ENCODE measurements around the gene BHLHE40.

BHLHE40 gene

DNA sequence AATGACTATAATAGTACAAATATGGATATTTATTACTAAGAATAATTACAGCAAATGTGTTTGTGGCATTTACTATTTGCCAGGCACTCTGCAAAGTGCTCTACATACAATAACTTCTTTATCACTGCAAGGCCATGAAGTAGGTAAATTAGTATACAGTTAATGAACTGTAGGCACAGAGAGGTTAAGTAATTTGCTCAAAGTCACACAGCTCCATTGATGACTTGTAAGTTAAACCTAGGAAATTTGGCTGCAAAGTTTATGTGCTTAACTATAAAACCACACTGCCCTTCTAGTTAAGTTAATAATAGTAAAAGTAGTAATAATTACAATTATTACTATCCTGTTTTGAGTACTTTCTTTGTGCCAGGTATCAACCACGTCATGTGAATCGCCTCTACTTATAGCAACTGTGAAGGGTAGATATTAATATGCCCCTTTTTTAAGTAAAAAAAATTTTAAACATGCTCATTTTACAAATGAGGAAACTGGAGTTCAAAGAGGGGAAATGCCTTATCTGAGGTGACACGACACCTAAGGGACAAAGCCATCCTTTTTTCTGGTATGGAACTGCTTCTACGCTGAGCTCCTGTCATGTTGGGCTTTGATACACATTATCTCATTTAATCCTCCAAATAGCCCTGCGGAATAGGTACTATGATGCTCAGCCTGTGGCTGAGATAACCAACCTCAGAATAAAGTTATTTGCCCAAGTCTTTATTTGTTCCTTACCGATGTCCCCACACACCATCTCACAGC lies 8.5 kb downstream of the BHLHE40 start:
- H3K4me3 ChIP-seq (ENCODE audit: control insufficient read depth, low read depth, low read length): no peak overlapping the region
- TF ChIP-seq, protein P1, sequence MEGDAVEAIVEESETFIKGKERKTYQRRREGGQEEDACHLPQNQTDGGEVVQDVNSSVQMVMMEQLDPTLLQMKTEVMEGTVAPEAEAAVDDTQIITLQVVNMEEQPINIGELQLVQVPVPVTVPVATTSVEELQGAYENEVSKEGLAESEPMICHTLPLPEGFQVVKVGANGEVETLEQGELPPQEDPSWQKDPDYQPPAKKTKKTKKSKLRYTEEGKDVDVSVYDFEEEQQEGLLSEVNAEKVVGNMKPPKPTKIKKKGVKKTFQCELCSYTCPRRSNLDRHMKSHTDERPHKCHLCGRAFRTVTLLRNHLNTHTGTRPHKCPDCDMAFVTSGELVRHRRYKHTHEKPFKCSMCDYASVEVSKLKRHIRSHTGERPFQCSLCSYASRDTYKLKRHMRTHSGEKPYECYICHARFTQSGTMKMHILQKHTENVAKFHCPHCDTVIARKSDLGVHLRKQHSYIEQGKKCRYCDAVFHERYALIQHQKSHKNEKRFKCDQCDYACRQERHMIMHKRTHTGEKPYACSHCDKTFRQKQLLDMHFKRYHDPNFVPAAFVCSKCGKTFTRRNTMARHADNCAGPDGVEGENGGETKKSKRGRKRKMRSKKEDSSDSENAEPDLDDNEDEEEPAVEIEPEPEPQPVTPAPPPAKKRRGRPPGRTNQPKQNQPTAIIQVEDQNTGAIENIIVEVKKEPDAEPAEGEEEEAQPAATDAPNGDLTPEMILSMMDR (conservative IDR thresholded peaks at IDR 0.05; ENCODE audit: control insufficient read depth, insufficient read depth, low read depth, low read length): no peak
- DNase-seq (ENCODE audit: low read depth): no peak

DNA sequence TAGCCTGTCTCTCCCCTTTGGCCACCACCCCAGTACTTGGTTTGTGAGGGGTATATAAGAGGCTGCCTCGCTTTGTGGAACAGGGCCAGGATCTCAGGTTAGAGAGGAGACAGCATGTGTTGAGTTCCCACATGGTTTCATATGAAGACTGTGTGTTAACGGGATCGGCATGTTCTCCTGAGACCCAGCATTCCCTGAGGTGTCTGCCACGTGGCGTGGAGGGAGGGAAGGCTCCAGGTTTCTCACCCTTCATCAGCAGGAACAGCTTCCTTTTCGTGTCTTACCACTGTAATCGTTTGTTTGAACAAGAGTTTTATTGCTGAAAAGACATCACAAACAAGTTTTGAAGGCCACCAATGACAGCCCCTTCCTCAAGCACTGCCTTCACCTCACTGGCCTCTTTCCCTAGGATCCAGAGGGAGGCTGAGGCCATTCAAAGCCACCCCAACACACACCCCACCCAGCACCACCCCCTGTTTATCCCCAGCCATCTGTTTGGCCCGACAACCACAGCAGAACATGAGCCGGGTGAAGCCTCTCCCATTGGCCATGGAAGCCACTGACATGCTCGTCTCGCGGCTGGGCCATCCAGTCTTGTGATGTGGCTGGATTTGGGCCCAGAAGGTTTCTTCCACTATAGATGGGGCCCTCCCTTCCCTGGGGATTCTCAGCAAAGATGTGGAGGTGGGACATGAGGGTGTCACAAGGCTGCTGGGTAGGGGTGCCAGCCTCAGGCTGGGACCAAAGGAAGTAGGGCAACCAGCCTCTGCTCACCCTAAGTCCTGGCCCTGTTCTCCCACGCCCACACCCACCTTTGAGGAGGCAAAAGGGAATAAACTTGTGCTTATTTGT lies 10.0 kb downstream of the BHLHE40 start:
- TF ChIP-seq, protein P1 (conservative IDR thresholded peaks at IDR 0.05; ENCODE audit: control insufficient read depth, insufficient read depth, low read depth, low read length): no peak
- peak; percentile 67 for DNase-seq (ENCODE audit: low read depth)
- no peak overlapping the region for H3K4me3 ChIP-seq (ENCODE audit: control insufficient read depth, low read depth, low read length)

DNA sequence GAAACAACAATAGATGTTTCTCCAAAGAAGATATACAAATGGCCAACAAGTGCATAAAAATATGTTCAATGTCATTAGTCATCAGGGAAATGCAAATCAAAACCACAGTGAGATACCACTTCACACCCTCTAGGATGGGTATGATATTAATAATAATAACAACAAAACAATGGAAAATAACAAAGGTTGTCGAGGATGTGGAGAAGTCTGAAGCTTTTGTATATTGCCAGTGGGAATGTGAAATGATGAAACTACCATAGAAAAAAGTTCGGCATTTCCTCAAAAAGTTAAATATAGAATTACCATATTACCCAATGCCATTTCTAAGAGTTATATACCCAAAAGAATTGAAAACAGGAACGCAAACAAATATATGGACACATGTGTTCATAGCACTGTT lies 10.8 kb downstream of the BHLHE40 start:
- no peak overlapping the region for H3K4me3 ChIP-seq (ENCODE audit: control insufficient read depth, low read depth, low read length)
- TF ChIP-seq, protein P1 (conservative IDR thresholded peaks at IDR 0.05; ENCODE audit: control insufficient read depth, insufficient read depth, low read depth, low read length): no peak
- no peak for DNase-seq (ENCODE audit: low read depth)

DNA sequence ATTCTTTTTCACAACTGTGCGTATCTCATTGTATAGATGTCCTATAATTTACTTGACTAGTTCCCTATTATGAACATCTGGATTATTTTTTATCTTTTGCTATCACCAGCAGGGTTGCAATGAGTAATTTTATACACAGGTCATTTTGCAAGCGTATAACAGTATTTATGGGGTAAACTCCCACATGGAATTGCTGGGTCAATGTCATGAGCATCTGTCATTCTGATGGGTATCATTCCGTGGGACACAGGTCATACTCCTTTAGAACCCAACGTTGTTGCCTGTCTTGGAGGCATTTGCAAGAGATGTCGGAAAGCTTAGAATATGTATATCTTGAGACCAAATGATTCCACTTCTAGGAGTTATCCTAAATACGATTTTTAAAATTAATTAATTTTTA lies 12.9 kb downstream of the BHLHE40 start:
- no peak for DNase-seq (ENCODE audit: low read depth)

DNA sequence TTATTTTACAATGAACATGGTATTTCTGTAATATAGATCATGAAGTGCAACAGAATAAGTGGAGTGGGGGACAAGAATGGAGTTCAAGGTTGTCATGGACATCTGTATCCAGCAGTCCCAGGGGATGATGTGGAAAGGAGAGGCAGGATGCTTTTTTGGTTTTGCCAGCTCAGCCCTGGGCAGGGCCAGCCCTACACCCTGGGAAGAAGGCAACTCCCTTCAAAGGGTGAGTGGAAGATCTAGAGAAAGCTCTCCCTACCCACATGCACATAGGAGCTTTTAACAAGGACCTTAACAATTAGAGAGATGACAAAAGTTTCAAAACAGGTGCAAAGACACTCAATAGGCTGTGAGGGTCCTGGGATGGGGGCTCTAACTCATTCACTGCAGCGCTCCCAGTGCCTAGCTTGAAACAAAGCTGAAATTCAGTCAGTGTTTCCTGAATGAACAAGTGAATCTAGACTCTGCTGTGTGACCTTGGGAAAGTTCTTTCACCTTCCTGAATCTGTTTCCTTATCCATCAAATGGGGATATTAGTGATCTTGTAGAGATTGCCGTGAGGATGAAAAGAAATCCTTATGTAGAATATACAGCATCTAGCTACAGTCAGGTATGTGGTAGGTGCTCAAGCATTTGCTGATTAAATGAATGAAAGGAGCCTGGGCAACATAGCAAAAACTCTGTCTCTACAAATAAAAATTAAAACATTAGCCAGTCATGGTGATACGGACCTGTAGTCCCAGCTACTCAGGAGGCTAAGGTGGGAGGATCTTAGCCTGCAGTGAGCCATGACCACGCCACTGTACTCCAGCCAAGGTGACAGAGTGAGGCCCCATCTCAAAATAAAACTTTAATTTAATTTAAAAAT lies 14.3 kb downstream of the BHLHE40 start:
- TF ChIP-seq, protein P1 (conservative IDR thresholded peaks at IDR 0.05; ENCODE audit: control insufficient read depth, insufficient read depth, low read depth, low read length): no peak
- H3K4me3 ChIP-seq (ENCODE audit: control insufficient read depth, low read depth, low read length): no peak overlapping the region
- DNase-seq (ENCODE audit: low read depth): peak; percentile 23

More for the DNA sequence above, 12.9 kb downstream of the BHLHE40 start:
- TF ChIP-seq, protein P1 (conservative IDR thresholded peaks at IDR 0.05; ENCODE audit: control insufficient read depth, insufficient read depth, low read depth, low read length): no peak
- H3K4me3 ChIP-seq (ENCODE audit: control insufficient read depth, low read depth, low read length): no peak overlapping the region

DNA sequence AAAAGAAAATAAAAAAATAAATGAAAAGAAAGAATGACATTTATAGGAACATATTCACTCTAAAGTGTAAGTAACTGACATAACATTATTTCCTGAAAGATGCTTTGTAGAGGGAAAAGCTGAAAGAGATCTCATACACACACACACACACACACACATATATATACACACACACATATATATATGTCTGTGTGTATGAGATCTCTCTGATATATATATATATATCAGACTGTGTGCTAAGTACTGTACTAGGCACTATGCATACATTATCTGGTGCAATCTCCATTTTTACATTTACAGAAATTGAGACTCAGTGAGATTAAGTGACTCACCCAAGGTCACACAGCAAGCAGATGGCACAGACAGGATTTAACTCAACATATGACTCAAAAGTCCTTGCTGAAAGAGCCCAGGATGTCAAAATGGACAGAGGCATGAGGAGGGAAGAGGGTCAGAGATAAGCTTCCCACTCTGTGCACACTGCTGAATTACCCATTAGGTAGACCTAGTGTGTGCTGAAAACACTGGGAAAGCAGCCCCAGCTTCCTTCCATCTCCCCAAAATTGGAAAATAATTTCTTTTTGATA lies 15.0 kb downstream of the BHLHE40 start:
- peak; percentile 86 for DNase-seq (ENCODE audit: low read depth)
- no peak overlapping the region for H3K4me3 ChIP-seq (ENCODE audit: control insufficient read depth, low read depth, low read length)
- TF ChIP-seq, protein P1 (conservative IDR thresholded peaks at IDR 0.05; ENCODE audit: control insufficient read depth, insufficient read depth, low read depth, low read length): no peak
